Measurements from ENCODE around the gene BABAM2. TPM values are rescaled to one million over a fixed set of nuclear protein-coding genes. Genes with fewer than 3 reads are reported as not detected.

The BABAM2 gene
- total RNA-seq, 4 donors from 2014 or later, result 35.0 to 70.5 (median 51.5) TPM

GRCh38 chr2:28363686-28364280 is 473.3 kb downstream of the BABAM2 start:
- Histone ChIP-seq H3K4me3 (no peak overlapping the region), H3K4me1 (peaks cover 3 to 54% (median 29%) of the 10 kb centered on the region in 4 donors), H3K27me3 (no peaks in the 10 kb centered on the region), H3K36me3 (no peaks in the 10 kb centered on the region), H3K9me3 (no peaks in the 10 kb centered on the region), H3K27ac (no peak overlapping the region)
- no peak for TF ChIP-seq CTCF (IDR thresholded peaks at IDR 0.05)
- TF ChIP-seq POLR2A (IDR thresholded peaks at IDR 0.05), result no peak
- DNase-seq, result no peak

GRCh38 chr2:28364610-28365009 is 474.1 kb downstream of the BABAM2 start:
- DNase-seq, result no peak
- TF ChIP-seq POLR2A (IDR thresholded peaks at IDR 0.05) (no peak), CTCF (IDR thresholded peaks at IDR 0.05) (no peak)
- Histone ChIP-seq H3K27ac (no peak overlapping the region), H3K36me3 (no peaks in the 10 kb centered on the region), H3K4me1 (peaks cover 0 to 47% (median 25%) of the 10 kb centered on the region in 4 donors), H3K9me3 (no peaks in the 10 kb centered on the region), H3K4me3 (no peak overlapping the region), H3K27me3 (no peaks in the 10 kb centered on the region)

GRCh38 chr2:28365158-28365557 is 474.6 kb downstream of the BABAM2 start:
- no peak overlapping the region for H3K4me3 ChIP-seq
- peak overlapping the region in 2 of 4 donors; percentile 90 to 94 for H3K27ac ChIP-seq
- peaks cover 0 to 41% (median 19%) of the 10 kb centered on the region in 4 donors for H3K4me1 ChIP-seq
- TF ChIP-seq POLR2A (IDR thresholded peaks at IDR 0.05) (no peak), CTCF (IDR thresholded peaks at IDR 0.05) (no peak)
- H3K27me3 ChIP-seq, result no peaks in the 10 kb centered on the region
- no peaks in the 10 kb centered on the region for H3K9me3 ChIP-seq
- peak in 1 of 3 donors; percentile 57 for DNase-seq
- H3K36me3 ChIP-seq, result no peaks in the 10 kb centered on the region

- no peak for DNase-seq
- Histone ChIP-seq H3K27me3 (no peaks in the 10 kb centered on the region), H3K27ac (peak overlapping the region in 3 of 4 donors; percentile 83 to 94 (median 90)), H3K36me3 (no peaks in the 10 kb centered on the region), H3K4me1 (peaks cover 0 to 38% (median 18%) of the 10 kb centered on the region in 4 donors), H3K4me3 (no peak overlapping the region), H3K9me3 (no peaks in the 10 kb centered on the region)
- TF ChIP-seq CTCF (IDR thresholded peaks at IDR 0.05) (no peak), POLR2A (IDR thresholded peaks at IDR 0.05) (no peak)
Measured at GRCh38 chr2:28366149-28366495, 475.6 kb downstream of the BABAM2 start.

- peak overlapping the region in 3 of 4 donors; percentile 83 to 94 (median 90) for H3K27ac ChIP-seq
- no peaks in the 10 kb centered on the region for H3K9me3 ChIP-seq
- DNase-seq, result peak; percentile 40 to 86 (median 81)
- H3K4me1 ChIP-seq, result peaks cover 0 to 38% (median 18%) of the 10 kb centered on the region in 4 donors
- H3K36me3 ChIP-seq, result no peaks in the 10 kb centered on the region
- TF ChIP-seq POLR2A (IDR thresholded peaks at IDR 0.05), result peak; percentile 70 to 93
- peak in 2 of 6 experiments; percentile 6 for TF ChIP-seq CTCF (IDR thresholded peaks at IDR 0.05)
- no peaks in the 10 kb centered on the region for H3K27me3 ChIP-seq
- peak overlapping the region in 1 of 4 donors; percentile 2 for H3K4me3 ChIP-seq
Measured at GRCh38 chr2:28366496-28367282, 476.2 kb downstream of the BABAM2 start.

Measured in Peyer's patch (tissue), 4 donors.